Stimulated activated CD8-positive, alpha-beta memory T cell treated with anti-CD3 and anti-CD28 coated beads, Interleukin-15, amount 100 ng/mL, for 4 hours (primary cell): ENCODE results near the gene MESP1.

ENCODE experiments used
- DNase-seq, 2 donors: peaks; one replicate each; pipeline ENCODE4 v3.0.0-alpha.2; 2020; ENCODE audit warnings: low read depth in 2 of 2

MESP1 gene

GRCh38 chr15:89781055-89781454 is 30.0 kb upstream of the MESP1 start:
- DNase-seq = no peak

- DNase-seq = no peak
Observed at GRCh38 chr15:89780601-89781000, 29.6 kb upstream of the MESP1 start.

- no peak for DNase-seq
Observed at GRCh38 chr15:89778861-89779260, 27.8 kb upstream of the MESP1 start.

- no peak for DNase-seq
Observed at GRCh38 chr15:89777782-89778380, 26.8 kb upstream of the MESP1 start.

GRCh38 chr15:89777073-89777751 is 26.2 kb upstream of the MESP1 start:
- DNase-seq = no peak

- DNase-seq = no peak
Observed at GRCh38 chr15:89776274-89777072, 25.4 kb upstream of the MESP1 start, which contains the start of gene MESP2. Gene MESP2 (plus strand): TSS chr15:89776332. CDS start chr15:89776358, 26 bp downstream.

- DNase-seq = no peak
Observed at GRCh38 chr15:89775815-89776214, 24.8 kb upstream of the MESP1 start.

- no peak for DNase-seq
Observed at GRCh38 chr15:89774492-89774891, 23.4 kb upstream of the MESP1 start.

- no peak for DNase-seq
Observed at GRCh38 chr15:89772932-89773583, 22.0 kb upstream of the MESP1 start.

GRCh38 chr15:89770041-89770440 is 19.0 kb upstream of the MESP1 start:
- no peak for DNase-seq

GRCh38 chr15:89769366-89769765 is 18.3 kb upstream of the MESP1 start:
- DNase-seq = no peak

- DNase-seq = no peak
Observed at GRCh38 chr15:89768071-89768500, 17.0 kb upstream of the MESP1 start.

- no peak for DNase-seq
Observed at GRCh38 chr15:89767411-89767915, 16.4 kb upstream of the MESP1 start.

GRCh38 chr15:89766357-89767311 is 15.6 kb upstream of the MESP1 start:
- no peak for DNase-seq

- DNase-seq = no peak
Observed at GRCh38 chr15:89765694-89766093, 14.6 kb upstream of the MESP1 start.

GRCh38 chr15:89761929-89762328 is 10.9 kb upstream of the MESP1 start:
- DNase-seq = no peak

- no peak for DNase-seq
Observed at GRCh38 chr15:89761009-89761831, 10.2 kb upstream of the MESP1 start.

- peak in 1 of 2 donors; percentile 26 for DNase-seq
Observed at GRCh38 chr15:89760303-89761008, 9.4 kb upstream of the MESP1 start.

- no peak for DNase-seq
Observed at GRCh38 chr15:89759835-89760234, 8.8 kb upstream of the MESP1 start.
